ENCODE measurements around the gene TEDC2. TPM values are rescaled to one million over a fixed set of nuclear protein-coding genes. Genes with fewer than 3 reads are reported as not detected.
A peak's percentile ranks its signal among the peaks of the same experiment; 100 is the strongest.
"Not testable (repeated sequence)": the region's sequence is repeated elsewhere in the genome, so short reads cannot be mapped to it uniquely, and the experiment has no call there.

TEDC2 gene
- total RNA-seq, 1 donor from 2014 or later: 32.2 TPM

DNA sequence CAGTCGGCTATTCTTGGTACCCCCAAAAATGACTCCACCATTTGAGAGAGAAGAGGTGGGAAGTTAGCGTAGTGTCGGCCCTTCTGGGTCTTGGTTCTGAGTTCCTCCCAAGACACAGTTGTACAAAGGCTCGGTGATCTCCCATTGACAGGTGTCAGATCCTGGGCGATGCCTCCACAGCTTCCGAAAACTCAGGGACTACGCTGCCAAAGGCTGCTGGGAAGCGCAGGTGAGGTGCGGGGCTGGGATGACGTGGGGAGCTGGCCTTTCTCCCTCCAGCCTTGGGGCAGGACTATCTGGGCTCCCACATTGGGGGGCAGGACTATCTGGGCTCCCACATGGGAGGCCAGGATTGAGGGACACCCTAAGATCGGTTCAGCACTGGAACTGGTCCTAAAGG is 20.3 kb upstream of the TEDC2 start:
- no peak overlapping the region for H3K4me3 Mint-ChIP-seq (ENCODE audit: low read depth)
- H3K27ac Mint-ChIP-seq: peak overlapping the region; percentile 57
- H3K36me3 Mint-ChIP-seq (ENCODE audit: insufficient read depth): peaks cover 14% of the 10 kb centered on the region
- no peaks in the 10 kb centered on the region for H3K4me1 Mint-ChIP-seq (ENCODE audit: low read depth)
- TF ChIP-seq, protein P1, sequence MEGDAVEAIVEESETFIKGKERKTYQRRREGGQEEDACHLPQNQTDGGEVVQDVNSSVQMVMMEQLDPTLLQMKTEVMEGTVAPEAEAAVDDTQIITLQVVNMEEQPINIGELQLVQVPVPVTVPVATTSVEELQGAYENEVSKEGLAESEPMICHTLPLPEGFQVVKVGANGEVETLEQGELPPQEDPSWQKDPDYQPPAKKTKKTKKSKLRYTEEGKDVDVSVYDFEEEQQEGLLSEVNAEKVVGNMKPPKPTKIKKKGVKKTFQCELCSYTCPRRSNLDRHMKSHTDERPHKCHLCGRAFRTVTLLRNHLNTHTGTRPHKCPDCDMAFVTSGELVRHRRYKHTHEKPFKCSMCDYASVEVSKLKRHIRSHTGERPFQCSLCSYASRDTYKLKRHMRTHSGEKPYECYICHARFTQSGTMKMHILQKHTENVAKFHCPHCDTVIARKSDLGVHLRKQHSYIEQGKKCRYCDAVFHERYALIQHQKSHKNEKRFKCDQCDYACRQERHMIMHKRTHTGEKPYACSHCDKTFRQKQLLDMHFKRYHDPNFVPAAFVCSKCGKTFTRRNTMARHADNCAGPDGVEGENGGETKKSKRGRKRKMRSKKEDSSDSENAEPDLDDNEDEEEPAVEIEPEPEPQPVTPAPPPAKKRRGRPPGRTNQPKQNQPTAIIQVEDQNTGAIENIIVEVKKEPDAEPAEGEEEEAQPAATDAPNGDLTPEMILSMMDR (IDR thresholded peaks at IDR 0.05; ENCODE audit: unreplicated experiment): no peak
- no peaks in the 10 kb centered on the region for H3K9me3 Mint-ChIP-seq (ENCODE audit: low read depth)
- no peaks in the 10 kb centered on the region for H3K27me3 Mint-ChIP-seq
- no peak for DNase-seq (ENCODE audit: low spot score, unreplicated experiment)

DNA sequence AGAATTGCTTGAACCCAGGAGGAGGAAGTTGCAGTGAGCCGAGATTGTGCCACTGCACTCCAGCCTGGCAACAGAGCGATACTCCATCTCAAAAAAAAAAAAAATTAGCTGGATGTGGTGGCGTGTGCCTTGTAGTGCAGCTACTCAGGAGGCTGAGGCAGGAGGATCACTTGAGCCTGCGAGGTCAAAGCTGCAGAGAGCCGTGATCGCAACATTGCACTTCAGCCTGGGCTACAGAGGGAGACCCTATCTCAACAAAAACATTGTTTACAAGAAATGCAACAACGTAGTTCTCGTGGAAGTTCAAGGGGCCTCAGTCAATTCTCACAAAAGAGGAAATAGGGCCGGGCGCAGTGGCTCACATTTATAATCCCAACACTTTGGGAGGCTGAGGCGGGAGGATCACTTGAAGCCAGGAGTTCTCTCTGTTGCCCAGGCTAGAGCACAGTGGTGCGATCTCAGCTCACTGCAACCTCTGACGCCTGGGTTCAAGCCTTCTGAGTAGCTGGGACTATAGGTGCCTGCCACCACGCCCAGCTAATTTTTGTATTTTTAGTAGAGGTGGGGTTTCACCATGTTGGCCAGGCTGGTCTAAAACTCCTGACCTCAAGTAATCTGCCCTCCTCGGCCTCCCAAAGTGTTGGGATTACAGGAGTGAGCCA is 18.6 kb upstream of the TEDC2 start:
- DNase-seq (ENCODE audit: low spot score, unreplicated experiment); H3K27me3 Mint-ChIP-seq; H3K27ac Mint-ChIP-seq; H3K4me1 Mint-ChIP-seq (ENCODE audit: low read depth); H3K4me3 Mint-ChIP-seq (ENCODE audit: low read depth); H3K9me3 Mint-ChIP-seq (ENCODE audit: low read depth): not testable (repeated sequence)
- peaks cover 18% of the 10 kb centered on the region for H3K36me3 Mint-ChIP-seq (ENCODE audit: insufficient read depth)

- H3K36me3 Mint-ChIP-seq (ENCODE audit: insufficient read depth): peaks cover 11% of the 10 kb centered on the region
- no peak for DNase-seq (ENCODE audit: low spot score, unreplicated experiment)
- H3K9me3 Mint-ChIP-seq (ENCODE audit: low read depth): no peaks in the 10 kb centered on the region
- no peak overlapping the region for H3K4me3 Mint-ChIP-seq (ENCODE audit: low read depth)
- H3K27ac Mint-ChIP-seq: no peak overlapping the region
- TF ChIP-seq, protein P1 (IDR thresholded peaks at IDR 0.05; ENCODE audit: unreplicated experiment): no peak
- no peaks in the 10 kb centered on the region for H3K27me3 Mint-ChIP-seq
- no peaks in the 10 kb centered on the region for H3K4me1 Mint-ChIP-seq (ENCODE audit: low read depth)
These were observed 16.4 kb upstream of the TEDC2 start for GRCh38 chr16:2443555-2443954.

- Mint-ChIP-seq H3K36me3 (ENCODE audit: insufficient read depth) (peaks cover 12% of the 10 kb centered on the region), H3K9me3 (ENCODE audit: low read depth) (no peaks in the 10 kb centered on the region), H3K4me3 (ENCODE audit: low read depth) (no peak overlapping the region), H3K27ac (no peak overlapping the region), H3K4me1 (ENCODE audit: low read depth) (no peaks in the 10 kb centered on the region), H3K27me3 (no peaks in the 10 kb centered on the region)
- TF ChIP-seq, protein P1 (IDR thresholded peaks at IDR 0.05; ENCODE audit: unreplicated experiment): no peak
- DNase-seq (ENCODE audit: low spot score, unreplicated experiment): no peak
These were observed 11.9 kb upstream of the TEDC2 start for GRCh38 chr16:2447920-2448583.

- H3K9me3 Mint-ChIP-seq (ENCODE audit: low read depth): no peaks in the 10 kb centered on the region
- TF ChIP-seq, protein P1 (IDR thresholded peaks at IDR 0.05; ENCODE audit: unreplicated experiment): no peak
- no peaks in the 10 kb centered on the region for H3K4me1 Mint-ChIP-seq (ENCODE audit: low read depth)
- no peak for DNase-seq (ENCODE audit: low spot score, unreplicated experiment)
- H3K36me3 Mint-ChIP-seq (ENCODE audit: insufficient read depth): peaks cover 14% of the 10 kb centered on the region
- H3K27ac Mint-ChIP-seq: no peak overlapping the region
- H3K4me3 Mint-ChIP-seq (ENCODE audit: low read depth): no peak overlapping the region
- no peaks in the 10 kb centered on the region for H3K27me3 Mint-ChIP-seq
These were observed 10.8 kb upstream of the TEDC2 start for GRCh38 chr16:2449118-2449517.

DNA sequence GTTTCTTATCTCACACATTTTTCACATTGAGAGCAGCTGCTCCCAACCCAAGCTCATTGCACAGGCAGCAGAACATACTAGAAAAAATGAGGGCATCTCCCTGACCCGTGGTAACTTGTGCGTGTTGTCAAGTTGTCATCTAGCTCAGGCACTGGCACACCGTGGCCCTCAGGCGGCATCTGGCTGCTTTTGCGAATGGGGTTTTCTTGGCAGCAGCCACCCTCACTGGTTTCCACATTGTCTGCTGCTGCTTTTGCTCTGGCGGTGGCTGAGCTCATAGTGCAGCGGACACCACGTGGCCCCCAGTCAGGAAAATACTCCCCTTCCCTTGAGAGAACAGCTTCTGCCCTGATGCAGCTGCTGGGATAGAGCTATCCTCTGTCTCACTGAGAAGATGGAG is 9.4 kb upstream of the TEDC2 start:
- Mint-ChIP-seq H3K36me3 (ENCODE audit: insufficient read depth) (peaks cover 12% of the 10 kb centered on the region), H3K4me3 (ENCODE audit: low read depth) (no peak overlapping the region), H3K27ac (no peak overlapping the region), H3K9me3 (ENCODE audit: low read depth) (no peaks in the 10 kb centered on the region), H3K27me3 (no peaks in the 10 kb centered on the region), H3K4me1 (ENCODE audit: low read depth) (no peaks in the 10 kb centered on the region)
- DNase-seq (ENCODE audit: low spot score, unreplicated experiment): no peak
- TF ChIP-seq, protein P1 (IDR thresholded peaks at IDR 0.05; ENCODE audit: unreplicated experiment): no peak
